ENCODE measurements around the gene DBX1. TPM values are rescaled to one million over a fixed set of nuclear protein-coding genes. Genes with fewer than 3 reads are reported as not detected.
"Not testable (repeated sequence)": the region's sequence is repeated elsewhere in the genome, so short reads cannot be mapped to it uniquely, and the experiment has no call there.

The DBX1 gene
- total and polyA plus RNA-seq, 10 donors: not detected

- TF ChIP-seq, protein P1, sequence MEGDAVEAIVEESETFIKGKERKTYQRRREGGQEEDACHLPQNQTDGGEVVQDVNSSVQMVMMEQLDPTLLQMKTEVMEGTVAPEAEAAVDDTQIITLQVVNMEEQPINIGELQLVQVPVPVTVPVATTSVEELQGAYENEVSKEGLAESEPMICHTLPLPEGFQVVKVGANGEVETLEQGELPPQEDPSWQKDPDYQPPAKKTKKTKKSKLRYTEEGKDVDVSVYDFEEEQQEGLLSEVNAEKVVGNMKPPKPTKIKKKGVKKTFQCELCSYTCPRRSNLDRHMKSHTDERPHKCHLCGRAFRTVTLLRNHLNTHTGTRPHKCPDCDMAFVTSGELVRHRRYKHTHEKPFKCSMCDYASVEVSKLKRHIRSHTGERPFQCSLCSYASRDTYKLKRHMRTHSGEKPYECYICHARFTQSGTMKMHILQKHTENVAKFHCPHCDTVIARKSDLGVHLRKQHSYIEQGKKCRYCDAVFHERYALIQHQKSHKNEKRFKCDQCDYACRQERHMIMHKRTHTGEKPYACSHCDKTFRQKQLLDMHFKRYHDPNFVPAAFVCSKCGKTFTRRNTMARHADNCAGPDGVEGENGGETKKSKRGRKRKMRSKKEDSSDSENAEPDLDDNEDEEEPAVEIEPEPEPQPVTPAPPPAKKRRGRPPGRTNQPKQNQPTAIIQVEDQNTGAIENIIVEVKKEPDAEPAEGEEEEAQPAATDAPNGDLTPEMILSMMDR (IDR thresholded peaks at IDR 0.05 in 8 of 11, conservative IDR thresholded peaks at IDR 0.05 in 3 of 11): no peak
- TF ChIP-seq POLR2A (IDR thresholded peaks at IDR 0.05): no peak
- no peak for TF ChIP-seq POLR2AphosphoS5 (IDR thresholded peaks at IDR 0.05)
- Histone ChIP-seq H3K27ac (no peak overlapping the region), H3K9me3 (peaks cover 0 to 6% (median 0%) of the 10 kb centered on the region in 8 donors), H3K36me3 (no peaks in the 10 kb centered on the region), H3K4me1 (no peaks in the 10 kb centered on the region), H3K27me3 (replicated peaks in 1 of 7) (peaks cover 0 to 82% (median 27%) of the 10 kb centered on the region in 7 donors), H3K4me3 (no peak overlapping the region)
- intact Hi-C loops (cut with DNase I; ENCODE audit: low total_unique reads): no loop called here
- no peak for DNase-seq
These were observed 45.5 kb upstream of the DBX1 start for GRCh38 chr11:20205807-20206206.

DNA sequence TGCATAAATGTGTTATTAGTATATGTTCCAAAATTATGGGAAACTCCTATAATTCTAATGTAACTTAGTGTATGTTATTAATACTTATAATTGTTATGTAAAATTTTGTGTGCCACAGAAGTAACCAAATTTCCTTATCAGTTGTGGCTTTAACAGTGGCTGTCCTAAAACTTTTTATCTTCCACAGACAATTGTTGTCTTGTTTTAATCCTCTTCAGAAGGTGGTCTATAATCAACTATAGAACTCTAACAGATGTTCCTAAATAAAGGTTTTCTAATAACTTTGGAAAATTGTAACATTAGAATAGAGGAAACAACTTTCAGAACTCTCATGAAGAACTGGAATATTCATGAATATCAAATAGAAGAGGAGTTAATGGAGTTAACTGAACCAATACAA, 44.4 kb upstream of the DBX1 start:
- Histone ChIP-seq H3K27me3 (replicated peaks in 1 of 7) (peaks cover 0 to 78% (median 27%) of the 10 kb centered on the region in 7 donors), H3K27ac (no peak overlapping the region), H3K36me3 (no peaks in the 10 kb centered on the region), H3K9me3 (peaks cover 0 to 6% (median 0%) of the 10 kb centered on the region in 8 donors), H3K4me3 (no peak overlapping the region), H3K4me1 (no peaks in the 10 kb centered on the region)
- intact Hi-C loops (cut with DNase I; ENCODE audit: low total_unique reads): no loop called here
- TF ChIP-seq, protein P1 (IDR thresholded peaks at IDR 0.05 in 8 of 11, conservative IDR thresholded peaks at IDR 0.05 in 3 of 11): no peak
- TF ChIP-seq POLR2A (IDR thresholded peaks at IDR 0.05) (no peak), POLR2AphosphoS5 (IDR thresholded peaks at IDR 0.05) (no peak)
- DNase-seq: no peak

DNA sequence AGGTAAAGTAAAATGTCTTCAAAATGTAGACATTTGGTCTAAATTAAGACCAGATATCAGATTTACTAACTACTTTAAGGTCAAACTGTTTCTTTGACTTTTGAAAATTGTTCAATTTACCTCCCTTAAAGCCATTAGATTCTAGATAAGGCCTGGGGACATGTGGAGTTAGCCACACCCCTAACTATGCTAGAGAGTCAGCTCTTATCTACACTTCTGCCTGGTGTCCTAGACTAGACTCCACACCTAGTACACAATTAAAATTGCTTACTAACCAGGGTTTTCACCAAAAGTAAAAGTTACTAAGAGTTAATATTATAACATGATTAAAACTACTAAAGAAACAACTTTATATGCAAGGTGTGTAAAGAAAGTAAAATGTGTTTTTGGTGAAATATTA, 43.6 kb upstream of the DBX1 start:
- no peak overlapping the region for H3K27ac ChIP-seq
- TF ChIP-seq POLR2A (IDR thresholded peaks at IDR 0.05): no peak
- TF ChIP-seq, protein P1 (IDR thresholded peaks at IDR 0.05 in 8 of 11, conservative IDR thresholded peaks at IDR 0.05 in 3 of 11): no peak
- no peak for TF ChIP-seq POLR2AphosphoS5 (IDR thresholded peaks at IDR 0.05)

DNA sequence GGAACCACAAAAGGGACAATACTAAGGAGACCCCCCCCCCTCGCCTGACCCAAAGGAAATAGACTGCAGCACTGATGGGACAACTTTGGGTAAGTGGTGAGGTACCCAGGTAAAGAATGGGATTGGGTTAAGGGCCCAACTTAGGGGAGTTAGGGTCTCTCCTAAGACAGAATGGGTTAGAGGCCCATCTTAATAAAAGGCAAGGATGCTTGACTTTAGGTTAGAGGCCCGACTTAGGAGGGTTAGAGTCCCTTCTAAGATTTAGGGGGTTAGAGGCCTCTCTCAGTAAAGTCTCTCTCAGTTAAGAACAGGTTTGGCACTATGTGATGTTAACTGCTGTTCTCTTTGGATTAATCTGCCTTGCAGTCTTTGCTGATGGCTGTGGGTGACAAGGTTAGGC, 41.0 kb upstream of the DBX1 start:
- no peaks in the 10 kb centered on the region for H3K36me3 ChIP-seq
- no peak for DNase-seq
- no peak overlapping the region for H3K27ac ChIP-seq
- TF ChIP-seq POLR2AphosphoS5 (IDR thresholded peaks at IDR 0.05) (no peak), POLR2A (IDR thresholded peaks at IDR 0.05) (no peak)
- TF ChIP-seq, protein P1 (IDR thresholded peaks at IDR 0.05 in 8 of 11, conservative IDR thresholded peaks at IDR 0.05 in 3 of 11): no peak
- intact Hi-C loops (cut with DNase I; ENCODE audit: low total_unique reads): no loop called here
- H3K4me1 ChIP-seq: no peaks in the 10 kb centered on the region
- no peak overlapping the region for H3K4me3 ChIP-seq
- H3K27me3 ChIP-seq (replicated peaks in 1 of 7): peaks cover 0 to 64% (median under 1%) of the 10 kb centered on the region in 7 donors
- 18 to 36% (median 22%) methylated on average over 2 of the region's 2 CpGs for WGBS, 5 donors
- H3K9me3 ChIP-seq: peaks cover 0 to 6% (median 0%) of the 10 kb centered on the region in 8 donors

More for the DNA sequence above, 43.6 kb upstream of the DBX1 start:
- H3K4me3 ChIP-seq: no peak overlapping the region
- H3K4me1 ChIP-seq: no peaks in the 10 kb centered on the region
- intact Hi-C loops (cut with DNase I; ENCODE audit: low total_unique reads): no loop called here
- H3K27me3 ChIP-seq (replicated peaks in 1 of 7): peaks cover 0 to 73% (median 26%) of the 10 kb centered on the region in 7 donors
- DNase-seq: no peak
- peaks cover 0 to 6% (median 0%) of the 10 kb centered on the region in 8 donors for H3K9me3 ChIP-seq
- H3K36me3 ChIP-seq: no peaks in the 10 kb centered on the region

GRCh38 chr11:20200331-20200955, 40.2 kb upstream of the DBX1 start:
- intact Hi-C loops (cut with DNase I; ENCODE audit: low total_unique reads); DNase-seq; H3K27ac ChIP-seq; H3K9me3 ChIP-seq; H3K36me3 ChIP-seq; H3K4me1 ChIP-seq; H3K4me3 ChIP-seq: not testable (repeated sequence)
- H3K27me3 ChIP-seq (replicated peaks in 1 of 7): peaks cover 0 to 59% (median 0%) of the 10 kb centered on the region in 7 donors
- WGBS, 5 donors: 12 to 29% (median 22%) methylated on average over 5 of the region's 5 CpGs

Measured in spleen (tissue), 11 donors.